Activated T-helper 1 cell treated with anti-CD3 and anti-CD28 coated beads, Interleukin-2, amount 50 U/mL, for 16 hours (primary cell): ENCODE results near the gene CASP1.
A peak's percentile ranks its signal among the peaks of the same experiment; 100 is the strongest.
"Not testable (repeated sequence)": the region's sequence is repeated elsewhere in the genome, so short reads cannot be mapped to it uniquely, and the experiment has no call there.

Source experiments
- DNase-seq, 2 donors: peaks; one replicate each; pipeline ENCODE4 v3.0.0-alpha.2; 2020; ENCODE audit warnings: low read depth in 1 of 2, low spot score in 1 of 2

Gene CASP1

GRCh38 chr11:105046898-105047579 lies 12.1 kb upstream of the CASP1 start:
- no peak for DNase-seq

- DNase-seq: no peak
Measured at GRCh38 chr11:105045676-105046296, 10.8 kb upstream of the CASP1 start.

DNA sequence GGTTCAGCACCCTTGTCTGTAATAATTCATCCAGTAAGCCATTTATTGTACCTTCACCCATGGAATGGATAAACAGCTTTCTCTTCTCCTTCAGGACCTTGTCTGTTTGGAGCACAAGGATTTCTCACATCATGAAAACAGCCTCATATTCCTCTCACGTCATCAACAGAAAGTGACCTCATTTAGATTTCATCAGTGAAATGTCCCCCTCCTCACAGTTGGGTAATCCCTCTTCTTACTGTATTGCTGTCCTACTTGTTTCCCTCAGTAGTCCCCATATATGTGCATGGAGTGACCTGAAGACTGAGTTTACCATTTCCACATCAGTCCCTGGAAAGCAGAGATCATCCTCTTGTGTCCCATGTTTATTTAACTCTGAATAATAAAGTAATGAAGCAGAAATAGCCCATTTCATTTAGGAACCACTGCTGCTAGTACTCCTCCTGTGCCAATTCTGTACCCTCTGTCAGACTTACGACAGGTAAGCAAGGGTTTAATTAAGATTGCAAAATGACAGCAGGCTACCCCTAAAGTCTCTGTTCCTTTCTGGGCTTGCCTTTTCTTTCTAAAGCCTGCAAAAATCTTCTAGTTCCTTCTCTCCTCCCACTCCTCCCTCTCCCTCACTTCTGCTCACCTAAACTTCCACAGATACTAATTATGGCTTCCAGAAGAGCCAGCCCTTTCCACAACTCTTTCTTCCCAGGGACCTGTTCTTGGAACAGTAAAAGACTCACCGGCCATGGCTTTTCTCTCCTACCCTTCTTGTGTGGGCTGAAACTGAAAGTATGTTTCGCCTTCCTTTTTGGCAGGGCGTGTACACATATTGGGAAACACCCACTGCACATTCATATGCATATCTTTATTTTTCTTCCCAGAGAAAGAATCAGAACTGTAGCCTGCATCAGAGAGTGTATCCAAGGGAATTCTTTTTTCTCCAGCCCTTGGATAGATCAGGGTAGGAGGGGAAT lies 9.9 kb upstream of the CASP1 start, which contains the start of gene CARD16:
Gene CARD16, minus strand, starts transcription at position 779 of the 968 bp plus-strand sequence. Its CDS starts 38 bp downstream, at position 741.
- not testable (repeated sequence) for DNase-seq

GRCh38 chr11:105042178-105042577 lies 7.2 kb upstream of the CASP1 start:
- no peak for DNase-seq

- no peak for DNase-seq
Measured at GRCh38 chr11:105040703-105041102, 5.8 kb upstream of the CASP1 start.

GRCh38 chr11:105034388-105034787 lies 556 bp downstream of the CASP1 start:
- DNase-seq: not testable (repeated sequence)

DNA sequence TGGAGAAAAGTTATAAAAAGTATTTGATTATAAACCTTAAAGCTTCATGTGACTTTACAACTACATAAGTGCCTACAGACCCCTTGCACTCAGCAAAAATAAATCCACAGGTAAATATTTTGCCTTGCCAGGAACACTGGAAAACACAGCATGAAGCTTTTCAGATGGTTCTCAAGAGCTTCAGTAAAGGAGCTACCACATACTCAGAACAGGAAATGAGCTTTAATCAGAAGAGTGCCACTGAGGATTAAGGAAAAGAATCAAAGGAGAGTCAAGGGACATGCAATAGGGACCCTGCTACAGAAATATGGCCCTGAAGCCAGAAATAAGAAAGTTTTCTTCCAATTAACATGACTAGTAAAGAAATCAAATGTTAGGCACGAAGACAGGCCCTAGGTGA lies 1.2 kb downstream of the CASP1 start:
- no peak for DNase-seq

GRCh38 chr11:105033343-105033742 lies 1.6 kb downstream of the CASP1 start:
- DNase-seq: no peak

GRCh38 chr11:105032495-105032894 lies 2.4 kb downstream of the CASP1 start:
- no peak for DNase-seq

GRCh38 chr11:105027678-105028077 lies 7.3 kb downstream of the CASP1 start:
- DNase-seq: no peak

GRCh38 chr11:105024394-105024793 lies 10.6 kb downstream of the CASP1 start:
- no peak for DNase-seq

GRCh38 chr11:105023003-105023402 lies 11.9 kb downstream of the CASP1 start, which contains the start of gene CASP5:
CASP5 (minus strand) TSS chr11:105023168; CDS start chr11:105023136, 32 bp downstream.
- DNase-seq: no peak

DNA sequence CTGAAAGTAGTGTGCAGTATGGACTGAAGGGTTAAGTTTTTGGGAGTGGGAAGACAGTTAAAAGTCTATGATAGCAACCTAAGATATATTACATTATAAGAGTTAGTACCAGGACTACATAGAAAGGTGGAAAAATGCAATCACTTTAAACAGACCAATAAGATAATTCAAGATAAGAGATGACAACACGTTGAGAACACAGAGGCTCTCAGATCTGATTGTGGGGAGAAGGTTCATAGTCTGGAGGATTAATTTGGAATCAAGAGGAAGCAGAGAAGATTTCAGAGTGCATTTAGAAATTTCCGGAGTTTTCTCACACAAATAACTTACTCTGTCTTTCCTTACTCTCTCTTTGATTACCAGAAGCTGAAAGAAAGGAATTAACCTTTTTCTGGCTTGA lies 12.4 kb downstream of the CASP1 start:
- DNase-seq: no peak

DNA sequence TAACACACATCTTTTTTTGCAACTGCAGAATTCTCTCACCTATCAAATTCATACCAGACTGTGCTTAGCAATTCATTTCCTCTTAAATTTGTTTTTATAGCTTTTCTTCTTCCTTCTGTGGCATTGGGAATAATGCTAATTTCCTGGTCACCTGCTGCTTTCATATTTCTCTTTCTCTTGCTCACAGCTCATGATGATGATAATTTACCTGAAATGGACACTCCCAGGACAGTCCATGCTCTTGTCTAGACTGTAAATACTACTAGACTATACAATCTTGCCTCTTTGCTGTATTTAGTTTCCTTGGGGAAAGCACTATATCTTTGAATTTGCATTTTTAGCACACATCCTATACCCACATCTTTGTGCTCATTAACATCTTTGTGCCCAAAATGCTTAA lies 27.5 kb downstream of the CASP1 start:
- no peak for DNase-seq

DNA sequence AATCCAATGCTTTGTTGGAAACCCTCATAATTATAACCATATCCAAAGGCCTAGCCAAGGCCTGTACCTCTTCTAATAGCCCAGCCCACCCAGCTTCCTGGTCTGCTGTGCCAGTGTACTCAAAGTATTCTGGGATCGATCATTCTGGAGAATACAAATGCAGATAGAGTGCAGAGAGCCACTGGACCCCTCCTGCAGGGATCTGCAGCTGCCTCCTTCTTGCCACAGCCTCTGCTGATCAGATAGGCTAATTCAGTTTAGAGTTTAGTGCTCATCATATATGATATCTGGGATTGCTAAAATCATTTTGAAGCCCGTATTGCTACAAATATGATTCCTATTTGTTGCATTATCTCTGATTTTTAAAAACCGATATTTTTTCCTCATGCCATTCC lies 29.5 kb downstream of the CASP1 start:
- no peak for DNase-seq

GRCh38 chr11:105004021-105004420 lies 30.9 kb downstream of the CASP1 start:
- DNase-seq: no peak

DNA sequence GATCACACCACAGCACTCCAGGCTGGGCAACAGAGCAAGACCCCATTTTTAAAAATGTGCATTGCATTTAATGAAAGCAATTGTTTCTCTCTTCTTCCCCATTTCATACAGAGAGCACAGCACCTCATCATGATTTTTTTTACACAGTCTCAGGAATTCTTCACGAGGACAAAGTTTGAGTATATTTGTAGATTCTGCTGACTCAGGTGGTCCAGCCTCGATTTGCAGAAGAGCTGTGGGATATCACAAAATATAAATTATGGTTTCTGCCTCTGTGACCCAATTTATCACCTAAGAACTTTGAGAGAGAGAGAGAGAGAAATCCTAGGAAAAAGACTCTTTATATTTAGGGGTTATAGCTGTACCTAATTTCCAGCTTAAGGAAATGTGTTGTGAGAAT lies 31.8 kb downstream of the CASP1 start:
- DNase-seq: no peak

DNA sequence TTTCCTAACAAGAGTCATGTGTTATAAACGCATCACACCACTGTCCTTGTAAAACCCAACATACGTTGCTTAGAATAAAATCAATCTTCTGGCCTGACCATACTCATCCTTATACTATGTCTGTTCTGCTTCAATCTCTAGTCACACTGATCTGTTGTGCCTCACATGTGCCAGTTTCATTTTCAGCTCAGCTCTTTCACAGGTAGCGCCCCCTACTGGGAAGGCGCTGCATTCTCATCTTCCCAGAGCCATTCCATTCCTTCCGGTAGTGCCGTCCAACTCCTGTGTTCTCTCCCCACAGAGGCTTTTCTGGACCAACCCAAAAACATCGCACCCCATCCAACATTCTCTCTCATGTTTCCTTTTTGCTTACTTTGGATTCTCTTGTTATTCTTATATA lies 34.1 kb downstream of the CASP1 start:
- peak; percentile 17 to 28 for DNase-seq

DNA sequence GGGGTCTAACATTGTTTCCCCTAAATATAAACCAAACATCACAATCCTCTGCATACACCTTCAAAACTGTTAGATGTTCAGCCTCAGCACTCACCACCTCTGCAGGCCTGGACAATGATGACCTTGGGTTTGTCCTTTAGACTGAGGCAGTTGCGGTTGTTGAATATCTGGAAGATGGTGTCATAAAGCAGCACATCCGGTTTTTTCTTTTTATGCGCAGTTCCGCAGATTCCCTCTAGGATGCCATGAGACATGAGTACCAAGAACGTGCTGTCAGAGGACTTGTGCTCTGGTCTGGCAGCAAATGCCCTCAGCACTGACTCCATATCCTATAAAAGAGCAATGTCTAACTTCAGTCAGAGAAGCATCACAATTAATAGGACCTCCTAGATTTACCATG lies 34.8 kb downstream of the CASP1 start:
- DNase-seq: no peak

- DNase-seq: no peak
Measured at GRCh38 chr11:104999721-105000120, 35.2 kb downstream of the CASP1 start.

DNA sequence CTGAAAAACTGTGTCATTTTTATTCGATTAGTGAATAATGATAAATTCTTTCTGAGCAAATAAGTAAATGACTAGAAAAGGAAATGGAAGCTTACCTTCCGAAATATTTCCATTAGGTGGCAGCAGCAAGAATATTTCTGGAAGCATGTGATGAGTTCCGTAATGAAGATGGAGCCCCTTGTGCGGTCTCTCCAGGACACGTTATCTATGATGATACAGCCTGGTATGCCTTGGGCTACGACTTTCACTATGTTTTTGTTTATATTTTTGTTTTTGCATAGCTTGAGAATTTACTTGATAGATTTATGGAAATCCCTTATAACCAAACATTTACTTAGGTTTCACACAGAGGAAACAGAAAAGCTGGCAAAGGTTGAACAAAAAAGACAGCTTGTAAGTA lies 37.7 kb downstream of the CASP1 start:
- no peak for DNase-seq

- no peak for DNase-seq
Measured at GRCh38 chr11:104995001-104995408, 39.9 kb downstream of the CASP1 start.
